H1 (cell line): ENCODE measurements around the gene MEIOSIN. TPM values are rescaled to one million over a fixed set of nuclear protein-coding genes. Genes with fewer than 3 reads are reported as not detected.

Source experiments
- CTCF ChIA-PET: fragments of 300-600 bp; sonication (Branson Sonifier 250); formaldehyde crosslinking; loops from one replicate; lab custom pipeline; 2021; ENCODE audit not compliant: partially characterized antibody; lab: Charles Lee
- POLR2A ChIA-PET: fragments of 300-600 bp; sonication (Branson Sonifier 250); formaldehyde crosslinking; loops from one replicate; lab custom pipeline; 2021; ENCODE audit warnings: inconsistent platforms; ENCODE audit not compliant: partially characterized antibody; lab: Charles Lee
- DNase-seq, 2 experiments: peaks; one replicate each; pipeline versions ENCODE4 v3.0.0 to v3.0.0-alpha.2; 2010 to 2022; ENCODE audit warnings: low spot score in 2 of 2, low read depth in 1 of 2, mixed read lengths in 1 of 2
- FAIRE-seq: peaks from 2 replicates; lab custom pipeline; 2011; peaks lifted over from hg19 to GRCh38; lab: Jason Lieb, UNC
- H2AFZ ChIP-seq: 2 replicates; pipeline ENCODE4 v1.8.1; 2012; ENCODE audit warnings: low read length, inconsistent platforms
- H2AK5ac ChIP-seq: 2 replicates; pipeline ENCODE4 v1.6.1; 2013; ENCODE audit warnings: low read depth, low read length
- H2BK120ac ChIP-seq: replicated peaks from 2 replicates; pipeline ENCODE3; 2013; ENCODE audit warnings: low read depth, low read length, inconsistent platforms
- H2BK12ac ChIP-seq: 2 replicates; pipeline ENCODE4 v1.6.1; 2013; ENCODE audit warnings: low read depth, low read length
- H2BK15ac ChIP-seq: 2 replicates; pipeline ENCODE4 v1.6.1; 2013; ENCODE audit warnings: low read length
- H2BK20ac ChIP-seq: 2 replicates; pipeline ENCODE4 v1.6.1; 2013; ENCODE audit warnings: low read length
- H2BK5ac ChIP-seq: 2 replicates; pipeline ENCODE4 v1.6.1; 2013; ENCODE audit warnings: low read depth, low read length
- H3K14ac ChIP-seq: 2 replicates; pipeline ENCODE4 v1.6.1; 2013; ENCODE audit warnings: inconsistent platforms; ENCODE audit not compliant: insufficient read length
- H3K18ac ChIP-seq: 2 replicates; pipeline ENCODE4 v1.6.1; 2013; ENCODE audit warnings: low read length; ENCODE audit errors: extremely low read depth
- H3K23ac ChIP-seq: 2 replicates; pipeline ENCODE4 v1.6.1; 2013; ENCODE audit warnings: inconsistent platforms; ENCODE audit not compliant: insufficient read length
- H3K23me2 ChIP-seq: 2 replicates; pipeline ENCODE4 v1.6.1; 2013; ENCODE audit warnings: low read depth, low read length
- H3K27ac ChIP-seq: 2 replicates; pipeline ENCODE4 v1.6.1; 2011; ENCODE audit warnings: low read depth, low read length, inconsistent platforms
- H3K27me3 ChIP-seq, 4 experiments: replicated peaks in 1 of 4; 1 replicate in 1 of 4; 2 replicates in 3 of 4; pipeline versions ENCODE4 v1.6.1 to v1.8.1; 2011 to 2013; ENCODE audit warnings: low read length in 3 of 4, mild to moderate bottlenecking in 3 of 4, inconsistent platforms in 2 of 4, mixed read lengths in 2 of 4, moderate library complexity in 1 of 4; ENCODE audit not compliant: control insufficient read depth in 3 of 4, insufficient read depth in 3 of 4; ENCODE audit errors: extremely low read depth in 1 of 4
- H3K36me3 ChIP-seq, 4 experiments: 2 replicates each; pipeline versions ENCODE4 v1.6.1 to v1.8.1; 2011 to 2013; ENCODE audit warnings: mild to moderate bottlenecking in 4 of 4, low read length in 3 of 4, moderate library complexity in 2 of 4, control low read depth in 1 of 4, inconsistent platforms in 1 of 4; ENCODE audit not compliant: insufficient read depth in 4 of 4, control insufficient read depth in 2 of 4
- H3K4ac ChIP-seq: replicated peaks from 2 replicates; pipeline ENCODE3; 2013; ENCODE audit warnings: low read length, low read depth, mixed read lengths, inconsistent platforms; ENCODE audit not compliant: insufficient read length
- H3K4me1 ChIP-seq, 4 experiments: replicated peaks in 1 of 4; 1 replicate in 1 of 4; 2 replicates in 3 of 4; pipeline versions ENCODE4 v1.6.1 to v1.8.1; 2011 to 2013; ENCODE audit warnings: low read length in 3 of 4, inconsistent platforms in 2 of 4, mixed read lengths in 1 of 4; ENCODE audit not compliant: insufficient read depth in 4 of 4, control insufficient read depth in 3 of 4
- H3K4me2 ChIP-seq, 2 experiments: 2 replicates each; pipeline versions ENCODE4 v1.6.1 to v1.8.1; 2011 to 2013; ENCODE audit warnings: low read depth in 2 of 2, low read length in 2 of 2, control low read depth in 1 of 2, inconsistent platforms in 1 of 2, mild to moderate bottlenecking in 1 of 2; ENCODE audit not compliant: insufficient read depth in 1 of 2
- H3K4me3 ChIP-seq, 4 experiments: fragments of 200-600, 300-600 bp in 1 of 4; sonication (generic), shearing (Covaris generic), sonication (Bioruptor Twin) in 1 of 4; 2 replicates each; pipeline versions ENCODE4 v1.5.1 to v1.8.1; 2011 to 2016; ENCODE audit warnings: low read length in 4 of 4, low read depth in 3 of 4, control low read depth in 2 of 4, inconsistent platforms in 2 of 4, mild to moderate bottlenecking in 2 of 4, mixed read lengths in 1 of 4, moderate library complexity in 1 of 4; ENCODE audit not compliant: insufficient read depth in 2 of 4; ENCODE audit errors: extremely low read depth in 1 of 4
- H3K56ac ChIP-seq: replicated peaks from 2 replicates; pipeline ENCODE3; 2013; ENCODE audit warnings: low read depth, mild to moderate bottlenecking, mixed read lengths, low read length, inconsistent platforms; ENCODE audit not compliant: insufficient read length
- H3K79me1 ChIP-seq: 2 replicates; pipeline ENCODE4 v1.6.1; 2013; ENCODE audit warnings: low read depth, low read length, control low read depth
- H3K79me2 ChIP-seq, 2 experiments: 2 replicates each; pipeline versions ENCODE4 v1.6.1 to v1.8.1; 2012 to 2013; ENCODE audit warnings: low read length in 2 of 2, mild to moderate bottlenecking in 2 of 2, inconsistent platforms in 1 of 2; ENCODE audit not compliant: insufficient read depth in 2 of 2, control insufficient read depth in 1 of 2
- H3K9ac ChIP-seq, 4 experiments: replicated peaks in 1 of 4; 1 replicate in 1 of 4; 2 replicates in 3 of 4; pipeline versions ENCODE4 v1.6.1 to v1.8.1; 2011 to 2013; ENCODE audit warnings: low read depth in 3 of 4, low read length in 3 of 4, control low read depth in 2 of 4, mild to moderate bottlenecking in 2 of 4, moderate library complexity in 2 of 4, inconsistent platforms in 1 of 4; ENCODE audit errors: extremely low read depth in 1 of 4
- H3K9me3 ChIP-seq, 2 experiments: 2 replicates each; pipeline versions ENCODE4 v1.6.1 to v1.8.1; 2012 to 2013; ENCODE audit warnings: mild to moderate bottlenecking in 2 of 2, moderate library complexity in 2 of 2, control low read depth in 1 of 2, inconsistent platforms in 1 of 2, low read depth in 1 of 2, low read length in 1 of 2, mixed read lengths in 1 of 2; ENCODE audit not compliant: insufficient read depth in 2 of 2
- H4K20me1 ChIP-seq, 2 experiments: replicated peaks in 1 of 2; 2 replicates each; pipeline versions ENCODE3 to v1.8.1; 2011 to 2013; ENCODE audit warnings: inconsistent platforms in 2 of 2, low read length in 2 of 2, mild to moderate bottlenecking in 1 of 2; ENCODE audit not compliant: insufficient read depth in 2 of 2, control insufficient read depth in 1 of 2
- H4K5ac ChIP-seq: 2 replicates; pipeline ENCODE4 v1.6.1; 2013; ENCODE audit warnings: low read length, low read depth, mixed read lengths, inconsistent platforms; ENCODE audit not compliant: insufficient read length
- H4K8ac ChIP-seq: 2 replicates; pipeline ENCODE4 v1.8.0; 2013; ENCODE audit warnings: mild to moderate bottlenecking, moderate library complexity, low read length, inconsistent platforms; ENCODE audit not compliant: insufficient read depth; ENCODE audit errors: extremely low read depth
- H4K91ac ChIP-seq: replicated peaks from 2 replicates; pipeline ENCODE3; 2013; ENCODE audit warnings: low read length, mixed read lengths, inconsistent platforms; ENCODE audit not compliant: insufficient read length
- BCL11A ChIP-seq, 2 experiments: IDR thresholded peaks; one replicate each; pipeline ENCODE4 v1.6.1; 2011; ENCODE audit warnings: low read depth in 2 of 2, low read length in 2 of 2, mild to moderate bottlenecking in 2 of 2
- MAFK ChIP-seq: IDR thresholded peaks from 2 replicates; pipeline ENCODE4 v1.6.1; 2012; ENCODE audit warnings: low read depth, mild to moderate bottlenecking, improper control_type of control experiment, low read length
- POLR2A ChIP-seq, 2 experiments: IDR thresholded peaks; 1 replicate in 1 of 2; 2 replicates in 1 of 2; pipeline ENCODE4 v1.6.1; 2011; ENCODE audit warnings: low read depth in 2 of 2, low read length in 2 of 2, mild to moderate bottlenecking in 2 of 2; ENCODE audit errors: control extremely low read depth in 1 of 2
- SP4 ChIP-seq: IDR thresholded peaks from 2 replicates; pipeline ENCODE4 v1.6.1; 2012; ENCODE audit warnings: low read length, inconsistent platforms
- SUZ12 ChIP-seq: fragments of 200-600 bp; sonication (generic); IDR thresholded peaks from 2 replicates; pipeline ENCODE4 v1.6.1; 2012; ENCODE audit warnings: mild to moderate bottlenecking, inconsistent platforms, low read length, moderate library complexity, mixed read lengths
- WGBS, 2 experiments: shearing (Covaris generic) in 1 of 2; methylation state at CpG; one replicate each; pipeline versions ENCODE4 v1.1.6 to v1.1.7; 2013 to 2015; ENCODE audit warnings: low lambda C conversion rate in 2 of 2, mixed read lengths in 2 of 2, inconsistent platforms in 1 of 2, low coverage in 1 of 2, missing lambda C conversion rate in 1 of 2; ENCODE audit not compliant: insufficient replicate concordance in 2 of 2, insufficient coverage in 1 of 2, insufficient read length in 1 of 2; ENCODE audit errors: extremely low coverage in 1 of 2, missing lambda C conversion rate in 1 of 2; 5-methylcytosine and 5-hydroxymethylcytosine counted together
- polyA plus RNA-seq, 7 experiments: library from polyadenylated mRNA; depleted of rRNA in 3 of 7; stranded (reverse) in 5 of 7; unstranded in 2 of 7; fragments of >200 nt in 5 of 7; fragments of 200-250 nt in 2 of 7; gene quantifications; 1 replicate in 5 of 7; 2 replicates in 1 of 7; 4 replicates in 1 of 7; pipeline versions ENCODE4 v1.2.1 to v1.2.3, GENCODE V29; 2011 to 2013; ENCODE audit warnings: missing spikeins in 2 of 7, mixed read lengths in 2 of 7
- total RNA-seq: library from RNA; stranded (reverse); fragmentation: NEBNext Ultra II Directional; extraction: Animal tissue kit (Norgen Biotek cat#: 25700); gene quantifications from 2 replicates; pipeline ENCODE4 v1.2.1, GENCODE V29; 2021

The MEIOSIN gene
- total and polyA plus RNA-seq, 2 of the 8 experiments (the other 6 are each of a cell fraction or from before 2014, with no cell fraction given) = 0.11 TPM; not detected in 1

GRCh38 chr19:45711851-45712698, 21.2 kb upstream of the MEIOSIN start:
- peaks cover 0 to 19% (median 11%) of the 10 kb centered on the region in 4 experiments; a peak in 6 of 8 replicates for H3K36me3 ChIP-seq
- H2BK20ac ChIP-seq = no peak overlapping the region
- peaks cover 8 to 35% of the 10 kb centered on the region in 2 experiments for H3K79me2 ChIP-seq
- H4K8ac ChIP-seq = peak overlapping the region; percentile 36
- peak in 1 of 2 experiments; percentile 20; a peak in 1 of 3 replicates for TF ChIP-seq POLR2A (IDR thresholded peaks at IDR 0.05; ENCODE audit: control extremely low read depth in 1 of 2, low read depth in 2 of 2, low read length in 2 of 2)
- TF ChIP-seq SP4 = no peak
- TF ChIP-seq MAFK = no peak
- TF ChIP-seq BCL11A (IDR thresholded peaks at IDR 0.05; ENCODE audit: low read depth in 2 of 2, low read length in 2 of 2) = no peak
- TF ChIP-seq SUZ12 = no peak
- H3K18ac ChIP-seq = no peak overlapping the region
- no peak overlapping the region for H2BK120ac ChIP-seq
- H3K4me3 ChIP-seq = no peak overlapping the region
- H3K79me1 ChIP-seq = peaks cover 8% of the 10 kb centered on the region
- CTCF ChIA-PET = interaction anchor here (1.4 to 4.2 kb wide), 2 partner anchors 8 to 11 kb away, joined by 6 to 14 read pairs; no protein-coding TSS in a partner anchor
- no peak overlapping the region for H3K4ac ChIP-seq
- DNase-seq = no peak
- FAIRE-seq = no peak
- H2AFZ ChIP-seq = no peak overlapping the region
- H3K56ac ChIP-seq = no peak overlapping the region
- 94% methylated on average over 59 of the region's 76 CpGs; no CpG with 5 or more reads in 1 of the 2 experiments for WGBS, 2 experiments
- H4K5ac ChIP-seq = no peak overlapping the region
- no peak overlapping the region for H2BK15ac ChIP-seq
- no peak overlapping the region for H3K27ac ChIP-seq
- H2BK12ac ChIP-seq = no peak overlapping the region; the same call in 1 of the 2 replicates
- no peak overlapping the region for H3K23ac ChIP-seq
- peaks cover 0 to 4% (median 3%) of the 10 kb centered on the region in 4 experiments; a peak in 5 of 7 replicates for H3K4me1 ChIP-seq
- H4K91ac ChIP-seq = no peak overlapping the region
- H2AK5ac ChIP-seq = no peak overlapping the region
- H4K20me1 ChIP-seq = peaks cover 5% of the 10 kb centered on the region in 2 experiments
- H3K23me2 ChIP-seq = peaks cover 8% of the 10 kb centered on the region
- no peak overlapping the region for H3K4me2 ChIP-seq
- no peak overlapping the region for H2BK5ac ChIP-seq
- POLR2A ChIA-PET = interaction anchor here (0.5 to 20.0 kb wide), 7 partner anchors 8 to 139 kb away, joined by 3 to 284 read pairs (median 4); partner anchors contain the start of genes QPCTL, SIX5 and SNRPD2
- no peaks in the 10 kb centered on the region for H3K27me3 ChIP-seq
- H3K9me3 ChIP-seq = no peaks in the 10 kb centered on the region
- H3K9ac ChIP-seq = no peak overlapping the region
- no peak overlapping the region for H3K14ac ChIP-seq
